ENCODE measurements around the gene GREM1.

The GREM1 gene

DNA sequence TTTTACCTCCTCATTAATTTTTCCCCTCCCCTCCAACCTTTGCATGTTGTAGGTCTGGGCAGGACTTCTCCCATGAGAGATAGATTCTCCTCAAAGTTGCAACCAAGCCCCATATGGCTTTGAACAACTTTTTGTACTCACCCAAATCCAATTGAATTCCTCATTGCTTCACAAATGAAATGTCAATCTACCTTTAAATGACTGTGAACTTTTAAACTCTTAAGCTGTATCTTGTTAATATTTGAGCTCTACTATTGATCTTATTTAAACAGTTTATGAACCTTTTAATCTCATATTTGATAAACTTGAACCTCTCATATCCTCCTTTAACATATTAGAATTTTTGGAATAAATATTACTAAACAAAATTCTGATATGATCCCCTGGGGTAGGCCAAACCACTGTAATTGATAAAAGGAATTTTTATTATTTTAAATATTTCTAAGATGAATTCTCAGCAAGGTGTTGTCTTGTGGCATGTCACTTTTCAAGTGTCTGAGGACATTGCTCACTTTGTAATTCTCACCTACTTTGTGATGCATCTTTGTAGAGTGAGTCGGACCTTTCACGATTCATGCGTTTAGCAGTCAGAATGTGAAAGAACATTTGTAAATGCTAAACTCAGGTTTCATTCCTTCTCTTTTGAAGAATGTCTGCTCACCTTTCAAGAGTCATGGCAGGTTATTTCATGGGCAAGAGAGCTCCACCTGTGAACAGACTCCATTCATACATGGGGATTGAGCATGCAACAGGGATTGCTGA lies 23.4 kb upstream of the GREM1 start:
- DNase-seq (ENCODE audit: low read depth in 1 of 2, low spot score in 1 of 2) = no peak

- DNase-seq (ENCODE audit: low read depth in 1 of 2, low spot score in 1 of 2) = no peak
Observed at GRCh38 chr15:32698773-32699390, 18.9 kb upstream of the GREM1 start.

- no peak for DNase-seq (ENCODE audit: low read depth in 1 of 2, low spot score in 1 of 2)
Observed at GRCh38 chr15:32700501-32701150, 17.2 kb upstream of the GREM1 start.

GRCh38 chr15:32701863-32702262 lies 15.9 kb upstream of the GREM1 start:
- no peak for DNase-seq (ENCODE audit: low read depth in 1 of 2, low spot score in 1 of 2)

DNA sequence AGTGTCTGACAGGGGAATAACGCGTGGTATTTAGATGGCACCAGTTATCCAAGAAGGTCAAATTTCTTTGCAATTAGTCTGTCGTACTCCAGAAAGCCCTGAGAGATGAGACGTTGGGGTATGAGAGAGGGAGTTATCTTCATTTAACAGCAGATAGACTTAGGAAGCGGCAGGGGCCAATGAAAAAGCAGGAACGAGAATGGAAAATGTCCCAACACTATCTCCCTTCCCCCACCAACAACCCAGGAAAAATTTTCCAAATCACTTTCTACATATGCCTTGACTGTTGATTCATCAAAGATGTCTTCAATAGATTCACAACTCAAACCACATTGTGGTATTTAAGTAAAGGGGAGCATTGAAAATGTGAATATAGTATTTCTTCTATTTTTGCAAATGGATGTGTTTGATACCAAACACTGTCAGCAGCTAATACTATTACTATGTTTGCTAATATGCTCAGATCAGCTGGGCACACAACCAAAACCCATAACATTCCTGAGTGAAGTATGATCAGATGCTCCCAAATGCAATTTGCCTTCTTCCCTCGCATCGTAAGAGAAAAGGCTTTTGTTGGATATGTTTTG lies 13.3 kb upstream of the GREM1 start:
- no peak for DNase-seq (ENCODE audit: low read depth in 1 of 2, low spot score in 1 of 2)

DNA sequence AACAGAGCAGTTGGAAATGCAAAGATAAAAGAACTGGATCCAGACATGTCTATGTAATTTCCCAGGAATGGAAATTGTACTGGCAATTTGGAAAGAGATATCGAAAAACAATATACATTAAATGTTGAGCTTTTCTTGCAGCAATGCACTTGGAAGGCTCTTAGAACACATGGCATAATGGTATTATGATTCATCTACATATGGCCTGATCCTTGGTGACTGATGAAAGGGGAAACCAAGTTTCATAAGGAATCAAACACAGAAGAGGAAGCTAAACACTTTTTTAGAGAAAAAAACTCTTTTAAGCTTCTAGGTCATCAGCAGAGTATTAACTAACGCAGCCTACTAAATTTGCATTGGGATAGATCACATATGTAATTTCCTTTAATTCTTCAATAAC lies 12.4 kb upstream of the GREM1 start:
- DNase-seq (ENCODE audit: low read depth in 1 of 2, low spot score in 1 of 2) = no peak

GRCh38 chr15:32706704-32707103 lies 11.1 kb upstream of the GREM1 start:
- DNase-seq (ENCODE audit: low read depth in 1 of 2, low spot score in 1 of 2) = no peak

DNA sequence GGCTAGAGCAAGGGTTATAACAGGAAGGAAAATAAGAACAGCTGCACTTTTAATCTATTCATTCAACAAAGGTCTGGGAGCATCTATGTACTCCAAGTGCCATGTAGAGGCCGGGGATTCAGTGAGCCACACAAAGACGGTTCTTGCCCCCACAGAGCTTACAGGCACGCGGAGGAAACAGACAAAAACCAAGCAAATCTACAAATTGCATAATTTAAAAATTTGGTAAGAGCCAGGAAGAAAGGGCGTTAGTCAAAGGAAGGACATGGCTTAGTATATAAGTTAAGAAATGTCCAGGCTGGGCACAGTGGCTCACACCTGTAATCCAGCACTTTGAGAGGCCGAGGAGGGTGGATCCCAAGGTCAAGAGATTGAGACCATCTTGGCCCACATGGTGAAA lies 10.4 kb upstream of the GREM1 start:
- DNase-seq (ENCODE audit: low read depth in 1 of 2, low spot score in 1 of 2) = no peak

GRCh38 chr15:32709295-32710033 lies 8.3 kb upstream of the GREM1 start:
- no peak for DNase-seq (ENCODE audit: low read depth in 1 of 2, low spot score in 1 of 2)

- no peak for DNase-seq (ENCODE audit: low read depth in 1 of 2, low spot score in 1 of 2)
Observed at GRCh38 chr15:32715276-32715675, 2.5 kb upstream of the GREM1 start.

GRCh38 chr15:32716216-32716914 lies 1.4 kb upstream of the GREM1 start:
- no peak for DNase-seq (ENCODE audit: low read depth in 1 of 2, low spot score in 1 of 2)

DNA sequence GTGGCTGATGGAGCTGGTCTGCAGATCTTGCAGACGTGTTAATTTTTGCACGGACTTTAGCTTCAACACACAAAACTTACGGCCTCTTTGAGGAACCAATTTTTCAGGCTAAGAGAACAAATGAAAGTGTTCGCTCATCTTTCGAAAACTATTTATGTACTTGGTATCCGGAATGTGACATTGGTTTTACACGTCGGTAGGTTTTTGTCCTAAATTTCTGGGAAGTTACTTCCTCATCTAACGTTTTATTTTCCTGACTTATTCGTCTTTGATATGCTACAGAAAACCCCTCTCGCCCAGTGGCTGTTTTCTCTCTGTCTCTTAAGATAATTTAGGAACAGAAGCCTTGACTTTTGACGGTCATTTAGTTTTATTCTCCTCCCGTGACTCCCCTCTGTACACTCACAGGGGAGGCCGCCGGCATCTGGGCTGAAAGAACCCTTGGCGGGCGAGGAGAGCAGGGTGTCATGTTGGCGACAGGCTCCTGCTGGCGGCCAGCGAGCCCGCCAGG lies 834 bp upstream of the GREM1 start:
- DNase-seq (ENCODE audit: low read depth in 1 of 2, low spot score in 1 of 2) = no peak

DNA sequence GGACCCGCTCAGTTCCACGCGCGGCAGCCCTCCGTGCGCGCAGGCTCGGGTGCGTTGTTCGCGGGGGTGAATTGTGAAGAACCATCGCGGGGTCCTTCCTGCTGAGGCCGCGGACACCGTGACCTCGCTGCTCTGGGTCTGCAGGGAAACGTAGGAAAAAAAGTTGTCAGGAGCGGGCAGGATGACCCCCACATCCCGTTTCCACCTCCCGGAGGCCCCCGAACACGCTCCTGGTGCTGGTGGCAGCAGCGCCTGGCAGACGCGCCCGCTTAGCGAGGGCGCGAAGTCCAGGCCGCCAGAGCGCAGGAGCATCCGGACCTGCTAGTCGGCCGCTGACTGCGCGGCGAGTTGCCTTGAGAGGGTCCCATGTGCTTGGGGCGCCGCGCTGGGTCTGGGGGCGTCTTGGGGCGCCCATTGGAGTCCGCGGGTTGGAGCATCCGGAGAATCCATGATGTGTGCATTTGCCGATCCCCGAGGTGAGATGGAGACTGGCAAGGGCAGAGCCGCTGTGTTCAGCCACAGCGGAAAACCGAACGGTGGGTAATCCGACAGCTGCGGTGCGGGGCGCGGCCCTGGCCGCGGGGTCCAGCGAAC lies 520 bp downstream of the GREM1 start:
- no peak for DNase-seq (ENCODE audit: low read depth in 1 of 2, low spot score in 1 of 2)

- no peak for DNase-seq (ENCODE audit: low read depth in 1 of 2, low spot score in 1 of 2)
Observed at GRCh38 chr15:32718821-32719716, 1.3 kb downstream of the GREM1 start.

- DNase-seq (ENCODE audit: low read depth in 1 of 2, low spot score in 1 of 2) = no peak
Observed at GRCh38 chr15:32721596-32721995, 3.8 kb downstream of the GREM1 start.

- DNase-seq (ENCODE audit: low read depth in 1 of 2, low spot score in 1 of 2) = no peak
Observed at GRCh38 chr15:32722136-32722535, 4.3 kb downstream of the GREM1 start.

DNA sequence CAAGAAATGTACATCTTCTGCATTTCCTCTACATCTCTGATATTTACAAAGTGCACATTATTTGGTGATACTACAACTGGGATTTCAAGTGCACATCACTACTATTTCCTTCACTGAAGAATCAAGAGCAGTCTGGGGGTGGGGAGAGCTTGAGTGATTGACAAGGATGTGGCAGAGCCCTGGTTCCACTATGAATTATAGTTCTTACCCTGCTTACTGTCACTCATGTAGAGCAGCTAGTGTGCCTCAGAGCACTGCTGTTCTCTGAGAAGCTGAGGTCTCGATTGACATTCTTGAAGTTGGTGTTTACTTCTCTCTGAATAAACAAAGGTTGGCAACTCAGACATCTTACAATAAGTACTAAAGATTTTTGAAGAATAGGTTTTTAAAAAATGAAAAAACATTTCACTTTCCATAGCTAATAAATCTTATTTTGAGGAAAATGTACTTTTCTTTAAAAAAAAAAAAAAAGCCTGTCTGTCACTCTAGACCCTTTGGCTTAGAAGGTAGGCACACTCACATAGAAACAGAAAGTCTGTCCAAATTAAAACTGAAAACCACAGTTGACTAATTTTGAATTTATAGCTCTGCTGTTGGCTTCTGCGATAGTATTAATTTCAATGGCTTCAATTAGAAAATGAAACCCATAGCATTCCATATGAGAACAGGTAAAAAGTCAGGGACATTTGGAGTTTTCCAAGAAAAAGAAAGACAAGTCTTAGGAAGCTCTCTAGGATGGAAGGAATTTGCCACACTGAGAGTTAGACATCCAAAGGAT lies 5.6 kb downstream of the GREM1 start:
- DNase-seq (ENCODE audit: low read depth in 1 of 2, low spot score in 1 of 2) = no peak

DNA sequence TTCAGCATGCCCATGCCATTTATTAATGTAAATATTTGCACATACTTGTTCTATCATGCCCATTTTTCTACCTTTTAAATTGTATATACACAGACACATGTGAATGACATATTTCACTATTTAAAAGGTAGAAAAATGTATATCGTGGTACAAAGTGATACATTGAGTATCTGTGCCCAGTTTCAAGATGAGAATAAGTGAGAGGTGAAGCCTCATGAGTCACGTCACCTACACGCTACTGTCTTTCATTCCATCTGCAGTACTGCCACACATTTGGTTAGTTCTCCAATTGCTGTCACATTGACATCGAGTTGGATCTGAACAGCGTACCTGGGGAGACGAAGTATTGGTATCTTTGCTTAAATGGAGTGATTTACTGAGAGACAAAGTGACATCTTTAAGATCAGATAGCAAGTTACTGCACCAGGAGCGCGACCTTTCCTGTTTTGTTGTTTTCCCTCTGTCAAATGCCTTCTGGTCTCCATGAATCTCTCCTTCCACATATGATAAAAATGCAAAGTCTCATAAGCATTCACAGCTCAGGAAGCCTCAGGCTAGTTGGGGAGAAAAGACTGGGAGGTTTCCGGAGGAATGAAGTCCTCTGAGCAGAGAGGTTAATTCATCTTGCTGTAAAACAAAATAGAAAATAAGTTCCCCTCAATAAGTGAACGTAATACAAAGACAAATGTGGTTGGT lies 12.0 kb downstream of the GREM1 start:
- no peak for DNase-seq (ENCODE audit: low read depth in 1 of 2, low spot score in 1 of 2)

All from activated T-helper 1 cell treated with anti-CD3 and anti-CD28 coated beads, Interleukin-2, amount 50 U/mL, for 16 hours (primary cell).